MCF 10A (cell line): ENCODE measurements around the gene TMEM150A. TPM values are rescaled to one million over a fixed set of nuclear protein-coding genes. Genes with fewer than 3 reads are reported as not detected.

Experiments used
- BruUV-seq: library from RNA; stranded (reverse); fragments of 400-500 nt; replicated peaks from 2 replicates; lab custom pipeline; 2021; lab: Mats Ljungman, UMichigan
- CTCF ChIA-PET: fragments of 300-600 bp; sonication (Branson Sonifier 250); formaldehyde crosslinking; extraction: SDS; loops from one replicate; lab custom pipeline; 2021; ENCODE audit warnings: antibody characterized with exemption, inconsistent platforms; lab: Yijun Ruan, JAX
- POLR2A ChIA-PET: fragments of 300-600, 350-650 bp; sonication (Branson Sonifier 250); formaldehyde crosslinking; extraction: SDS; loops from one replicate; lab custom pipeline; 2020; ENCODE audit warnings: antibody characterized with exemption, inconsistent platforms; lab: Yijun Ruan, JAX
- DNase-seq: peaks from one replicate; pipeline ENCODE4 v3.0.0-alpha.2; 2018; ENCODE audit not compliant: unreplicated experiment
- H3K27ac Mint-ChIP-seq: one replicate; pipeline ENCODE4 v1.8.0; 2022; ENCODE audit warnings: mild to moderate bottlenecking, low read depth, mixed read lengths; ENCODE audit not compliant: unreplicated experiment
- H3K27me3 Mint-ChIP-seq: one replicate; pipeline ENCODE4 v1.8.0; 2022; ENCODE audit warnings: mixed read lengths; ENCODE audit not compliant: insufficient read depth, unreplicated experiment
- H3K36me3 Mint-ChIP-seq: one replicate; pipeline ENCODE4 v1.8.0; 2022; ENCODE audit warnings: mild to moderate bottlenecking, moderate library complexity, mixed read lengths; ENCODE audit not compliant: insufficient read depth, unreplicated experiment
- H3K4me1 Mint-ChIP-seq: one replicate; pipeline ENCODE4 v1.8.0; 2022; ENCODE audit warnings: mixed read lengths; ENCODE audit not compliant: insufficient read depth, unreplicated experiment
- H3K4me3 Mint-ChIP-seq: one replicate; pipeline ENCODE4 v1.8.0; 2022; ENCODE audit warnings: mild to moderate bottlenecking, moderate library complexity, mixed read lengths; ENCODE audit not compliant: unreplicated experiment
- H3K9me3 Mint-ChIP-seq: one replicate; pipeline ENCODE4 v1.8.0; 2022; ENCODE audit warnings: mixed read lengths; ENCODE audit not compliant: unreplicated experiment
- intact Hi-C: fragments of 100-400 bp; cut with micrococcal nuclease; formaldehyde crosslinking; loops from 2 replicates; pipeline ENCODE4 v1.14.1; 2022
- total RNA-seq: library from RNA; stranded (reverse); gene quantifications from 2 replicates; pipeline ENCODE4 v1.2.3, GENCODE V29; 2022
- TF ChIP-seq, protein P1 (sequence below): fragments of 200-600 bp; IDR thresholded peaks from one replicate; pipeline ENCODE4 v1.8.0; 2022; ENCODE audit warnings: antibody characterized with exemption, mild to moderate bottlenecking; ENCODE audit not compliant: unreplicated experiment

Gene TMEM150A
- total RNA-seq, 1 experiment from 2014 or later = 12.5 TPM

DNA sequence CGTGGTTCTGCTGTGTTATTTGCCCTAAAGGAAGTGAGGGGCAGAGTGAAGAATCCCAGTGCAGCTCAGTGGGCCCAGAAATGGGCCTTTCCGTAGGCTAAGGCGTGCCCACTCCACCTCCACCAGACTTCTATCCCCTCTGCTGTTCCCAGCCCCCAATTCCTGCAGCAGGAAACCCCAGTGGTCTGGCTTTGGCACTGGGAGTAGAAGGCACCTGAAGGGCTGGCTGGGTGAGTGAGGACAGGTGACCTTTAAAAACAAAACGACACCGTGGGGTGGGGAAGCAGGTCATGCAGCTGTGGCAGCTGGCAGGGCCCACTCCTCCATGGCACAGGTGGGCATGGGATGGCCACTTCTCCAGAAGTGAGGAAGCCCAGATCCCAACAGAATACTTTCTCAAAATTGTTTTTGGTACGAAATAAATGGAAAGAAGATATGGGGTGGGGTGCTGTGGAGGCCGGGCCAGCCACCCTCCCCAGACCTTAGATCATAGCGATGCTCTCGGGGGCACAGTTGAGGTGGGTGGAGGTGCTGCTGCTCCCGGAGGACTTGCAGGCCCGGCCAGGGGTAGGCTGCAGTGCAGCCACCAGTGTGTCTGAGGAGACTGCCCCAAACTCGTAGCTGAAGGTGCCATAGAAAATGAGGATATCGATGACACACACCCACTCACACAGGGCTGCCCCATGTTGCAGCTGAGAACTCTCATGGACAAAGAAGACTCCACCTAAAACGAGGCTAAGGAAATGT, 3.7 kb downstream of the TMEM150A start:
- no peak for DNase-seq
- ChIA-PET CTCF (no interaction called here), POLR2A (interaction anchor here (0.8 to 1.2 kb wide), 2 partner anchors 10 to 20 kb away, joined by 3 to 5 read pairs; no protein-coding TSS in a partner anchor)
- intact Hi-C loops = no loop called here
- no peaks in the 10 kb centered on the region for H3K27me3 Mint-ChIP-seq
- H3K27ac Mint-ChIP-seq = no peak overlapping the region
- peaks cover 24% of the 10 kb centered on the region for H3K36me3 Mint-ChIP-seq
- TF ChIP-seq, protein P1, sequence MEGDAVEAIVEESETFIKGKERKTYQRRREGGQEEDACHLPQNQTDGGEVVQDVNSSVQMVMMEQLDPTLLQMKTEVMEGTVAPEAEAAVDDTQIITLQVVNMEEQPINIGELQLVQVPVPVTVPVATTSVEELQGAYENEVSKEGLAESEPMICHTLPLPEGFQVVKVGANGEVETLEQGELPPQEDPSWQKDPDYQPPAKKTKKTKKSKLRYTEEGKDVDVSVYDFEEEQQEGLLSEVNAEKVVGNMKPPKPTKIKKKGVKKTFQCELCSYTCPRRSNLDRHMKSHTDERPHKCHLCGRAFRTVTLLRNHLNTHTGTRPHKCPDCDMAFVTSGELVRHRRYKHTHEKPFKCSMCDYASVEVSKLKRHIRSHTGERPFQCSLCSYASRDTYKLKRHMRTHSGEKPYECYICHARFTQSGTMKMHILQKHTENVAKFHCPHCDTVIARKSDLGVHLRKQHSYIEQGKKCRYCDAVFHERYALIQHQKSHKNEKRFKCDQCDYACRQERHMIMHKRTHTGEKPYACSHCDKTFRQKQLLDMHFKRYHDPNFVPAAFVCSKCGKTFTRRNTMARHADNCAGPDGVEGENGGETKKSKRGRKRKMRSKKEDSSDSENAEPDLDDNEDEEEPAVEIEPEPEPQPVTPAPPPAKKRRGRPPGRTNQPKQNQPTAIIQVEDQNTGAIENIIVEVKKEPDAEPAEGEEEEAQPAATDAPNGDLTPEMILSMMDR = no peak
- peaks cover 19% of the 10 kb centered on the region for H3K4me1 Mint-ChIP-seq
- no peaks in the 10 kb centered on the region for H3K9me3 Mint-ChIP-seq
- no TSS peak for BruUV-seq
- no peak overlapping the region for H3K4me3 Mint-ChIP-seq

DNA sequence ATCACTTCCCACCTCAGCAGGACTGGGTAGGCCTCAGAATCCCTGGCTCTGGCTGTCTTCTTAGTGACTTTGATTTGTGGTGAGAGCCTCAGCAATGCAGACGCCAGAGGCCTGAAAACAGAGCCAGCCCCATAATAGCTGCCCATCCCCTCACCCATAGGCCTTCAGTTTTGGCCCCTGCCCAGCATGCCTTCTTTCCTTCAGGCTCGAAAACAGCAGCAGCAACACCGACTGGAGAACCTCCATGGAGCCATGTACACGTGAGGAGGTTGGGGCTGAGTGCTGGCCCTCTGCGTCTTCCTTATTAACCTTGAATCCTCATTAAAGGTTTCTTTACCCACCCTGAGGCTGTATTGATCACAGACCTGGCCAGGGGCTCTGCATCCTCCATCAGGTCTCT, 5.3 kb downstream of the TMEM150A start:
- Mint-ChIP-seq H3K27ac (peak overlapping the region; percentile 98), H3K9me3 (no peaks in the 10 kb centered on the region), H3K36me3 (peaks cover 24% of the 10 kb centered on the region), H3K4me3 (peak overlapping the region; percentile 98), H3K27me3 (no peaks in the 10 kb centered on the region), H3K4me1 (peaks cover 19% of the 10 kb centered on the region)
- intact Hi-C loops = no loop called here
- CTCF ChIA-PET = interaction anchor here (0.6 to 2.4 kb wide), 4 partner anchors 20 to 624 kb away, joined by 4 to 9 read pairs (median 4); no protein-coding TSS in a partner anchor
- TF ChIP-seq, protein P1 = no peak
- POLR2A ChIA-PET = interaction anchor here (1.0 to 5.2 kb wide), 5 partner anchors 7 to 270 kb away, joined by 3 to 113 read pairs (median 54); partner anchors contain the start of genes GGCX, TGOLN2, TMEM150A and VAMP5
- BruUV-seq = TSS peak; percentile 50
- DNase-seq = no peak

DNA sequence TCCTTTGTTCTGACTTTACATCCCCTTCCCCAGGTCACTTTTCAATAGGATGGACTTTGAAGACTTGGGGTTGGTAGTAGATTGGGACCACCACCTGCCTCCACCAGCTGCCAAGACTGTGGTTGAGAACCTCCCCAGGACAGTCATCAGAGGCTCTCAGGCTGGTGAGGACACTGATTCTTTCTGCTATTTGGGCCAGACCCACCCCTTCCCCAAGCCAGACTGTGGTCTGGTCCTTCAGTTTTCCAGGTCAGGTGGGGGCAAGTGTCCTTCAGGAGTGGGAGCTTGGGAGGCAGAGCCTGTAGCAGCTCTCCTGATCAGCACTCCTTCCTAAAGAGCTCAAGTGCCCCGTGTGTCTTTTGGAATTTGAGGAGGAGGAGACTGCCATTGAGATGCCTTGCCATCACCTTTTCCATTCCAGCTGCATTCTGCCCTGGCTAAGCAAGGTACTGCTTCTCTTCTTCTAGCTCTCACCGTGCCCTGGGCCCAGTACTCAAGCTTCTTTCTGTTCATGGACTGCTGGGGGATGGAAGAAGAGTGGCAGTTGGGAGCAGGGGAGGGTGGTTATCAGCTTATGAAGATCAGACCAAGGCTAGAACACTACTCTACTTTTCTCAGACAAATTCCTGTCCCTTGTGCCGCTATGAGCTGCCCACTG, 5.9 kb downstream of the TMEM150A start:
- Mint-ChIP-seq H3K4me1 (peaks cover 19% of the 10 kb centered on the region), H3K4me3 (peak overlapping the region; percentile 98), H3K36me3 (peaks cover 21% of the 10 kb centered on the region), H3K9me3 (no peaks in the 10 kb centered on the region), H3K27me3 (no peaks in the 10 kb centered on the region), H3K27ac (peak overlapping the region; percentile 98)
- TF ChIP-seq, protein P1 = no peak
- intact Hi-C loops = no loop called here
- POLR2A ChIA-PET = interaction anchor here (0.7 to 5.2 kb wide), 17 partner anchors 8 to 509 kb away, joined by 3 to 113 read pairs (median 6); partner anchors contain the start of genes C2orf68, ELMOD3, GGCX and POLR1A
- DNase-seq = no peak
- BruUV-seq = no TSS peak
- CTCF ChIA-PET = interaction anchor here (1.0 to 2.4 kb wide), 4 partner anchors 11 to 176 kb away, joined by 3 to 9 read pairs (median 4); no protein-coding TSS in a partner anchor

DNA sequence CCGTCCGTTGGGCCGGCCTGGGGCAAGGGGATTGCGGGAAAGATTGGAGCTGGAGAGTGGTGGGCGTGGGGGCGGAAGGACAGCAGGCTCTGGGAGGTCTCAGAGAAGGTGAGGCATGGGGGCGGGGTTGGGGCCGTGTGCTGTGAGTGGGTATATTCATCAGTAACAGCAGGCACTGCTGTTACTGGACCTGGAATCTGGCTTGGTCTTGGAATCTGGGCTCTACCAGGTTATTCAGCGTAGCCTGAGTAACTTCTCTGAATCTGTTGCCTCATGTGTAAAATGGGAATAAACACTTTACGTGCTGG, 6.5 kb downstream of the TMEM150A start:
- CTCF ChIA-PET = interaction anchor here (0.5 to 2.4 kb wide), 6 partner anchors 8 to 176 kb away, joined by 3 to 10 read pairs (median 4); no protein-coding TSS in a partner anchor
- peaks cover 19% of the 10 kb centered on the region for H3K4me1 Mint-ChIP-seq
- BruUV-seq = no TSS peak

More for the DNA sequence above, 6.5 kb downstream of the TMEM150A start:
- intact Hi-C loops = no loop called here
- Mint-ChIP-seq H3K4me3 (peak overlapping the region; percentile 98), H3K27ac (peak overlapping the region; percentile 98), H3K27me3 (no peaks in the 10 kb centered on the region), H3K9me3 (no peaks in the 10 kb centered on the region), H3K36me3 (peaks cover 19% of the 10 kb centered on the region)
- POLR2A ChIA-PET = interaction anchor here (0.7 to 5.2 kb wide), 27 partner anchors 8 to 510 kb away, joined by 3 to 113 read pairs (median 5); partner anchors contain the start of genes C2orf68, ELMOD3, GGCX and POLR1A
- DNase-seq = no peak
- TF ChIP-seq, protein P1 = no peak
